Activated B cell treated with CpG ODN at 0.5 μM for 24 hours (primary cell): ENCODE data around the gene ANO1. TPM values are rescaled to one million over a fixed set of nuclear protein-coding genes. Genes with fewer than 3 reads are reported as not detected.
A peak's percentile ranks its signal among the peaks of the same experiment; 100 is the strongest.

Experiments used
- ATAC-seq: fragments of 200-7000 bp; cut with Tn5 transposase; one replicate; pipeline ENCODE4 v1.10.0; 2021; ENCODE audit warnings: low read depth, mild to moderate bottlenecking, moderate library complexity
- CTCF ChIA-PET: fragments of 350-600 bp; sonication (Branson Sonifier 250); formaldehyde crosslinking; loops from one replicate; lab custom pipeline; 2021; ENCODE audit warnings: antibody characterized with exemption; lab: Charles Lee
- POLR2A ChIA-PET: fragments of 350-600 bp; sonication (Branson Sonifier 250); formaldehyde crosslinking; loops from one replicate; lab custom pipeline; 2021; ENCODE audit warnings: antibody characterized with exemption; lab: Charles Lee
- DNase-seq: peaks from one replicate; pipeline ENCODE4 v3.0.0; 2022
- H3K27ac Mint-ChIP-seq: one replicate; pipeline ENCODE4 v1.8.0; 2020; ENCODE audit warnings: mixed read lengths
- H3K27me3 Mint-ChIP-seq: one replicate; pipeline ENCODE4 v1.8.0; 2021; ENCODE audit warnings: mixed read lengths
- H3K36me3 Mint-ChIP-seq: one replicate; pipeline ENCODE4 v1.8.0; 2021; ENCODE audit warnings: low read depth, mixed read lengths
- H3K4me1 Mint-ChIP-seq: one replicate; pipeline ENCODE4 v1.8.0; 2021; ENCODE audit warnings: mixed read lengths
- H3K4me3 Mint-ChIP-seq: one replicate; pipeline ENCODE4 v1.8.0; 2020; ENCODE audit warnings: mild to moderate bottlenecking, mixed read lengths
- H3K9me3 Mint-ChIP-seq: one replicate; pipeline ENCODE4 v1.8.0; 2020; ENCODE audit warnings: mixed read lengths
- CTCF ChIP-seq: fragments of 200-600 bp; IDR thresholded peaks from one replicate; pipeline ENCODE4 v1.8.0; 2022; ENCODE audit warnings: antibody characterized with exemption, mild to moderate bottlenecking
- intact Hi-C: fragments of 100-400 bp; cut with micrococcal nuclease; formaldehyde crosslinking; loops from one replicate; pipeline ENCODE4 v1.15.1; 2024
- total RNA-seq: library from RNA; stranded (reverse); gene quantifications from 2 replicates; pipeline ENCODE4 v1.2.3, GENCODE V29; 2022

The ANO1 gene
- total RNA-seq, 1 donor from 2014 or later = not detected

GRCh38 chr11:70186420-70186819 is 108.3 kb downstream of the ANO1 start:
- Mint-ChIP-seq H3K9me3 (no peaks in the 10 kb centered on the region), H3K4me1 (no peaks in the 10 kb centered on the region), H3K27ac (no peak overlapping the region), H3K36me3 (no peaks in the 10 kb centered on the region), H3K27me3 (peaks cover 2% of the 10 kb centered on the region), H3K4me3 (no peak overlapping the region)
- intact Hi-C loops = no loop called here
- ChIA-PET CTCF (no interaction called here), POLR2A (no interaction called here)
- DNase-seq = no peak
- no peak for ATAC-seq
- no peak for TF ChIP-seq CTCF

- Mint-ChIP-seq H3K27me3 (peaks cover 2% of the 10 kb centered on the region), H3K9me3 (no peaks in the 10 kb centered on the region), H3K27ac (no peak overlapping the region), H3K36me3 (no peaks in the 10 kb centered on the region), H3K4me1 (no peaks in the 10 kb centered on the region), H3K4me3 (no peak overlapping the region)
- ATAC-seq (no peak), DNase-seq (no peak)
- intact Hi-C loops = no loop called here
- ChIA-PET CTCF (no interaction called here), POLR2A (no interaction called here)
- TF ChIP-seq CTCF = no peak
Observed at GRCh38 chr11:70186936-70187335, 108.8 kb downstream of the ANO1 start.

GRCh38 chr11:70187771-70188170 is 109.7 kb downstream of the ANO1 start:
- no peaks in the 10 kb centered on the region for H3K4me1 Mint-ChIP-seq
- H3K27ac Mint-ChIP-seq = no peak overlapping the region
- intact Hi-C loops = no loop called here
- H3K36me3 Mint-ChIP-seq = no peaks in the 10 kb centered on the region
- ATAC-seq = no peak
- DNase-seq = no peak
- H3K9me3 Mint-ChIP-seq = no peaks in the 10 kb centered on the region
- ChIA-PET POLR2A (no interaction called here), CTCF (no interaction called here)
- TF ChIP-seq CTCF = no peak
- no peak overlapping the region for H3K4me3 Mint-ChIP-seq
- H3K27me3 Mint-ChIP-seq = peaks cover 6% of the 10 kb centered on the region

- ChIA-PET CTCF (no interaction called here), POLR2A (no interaction called here)
- intact Hi-C loops = no loop called here
- H3K4me1 Mint-ChIP-seq = no peaks in the 10 kb centered on the region
- no peak for ATAC-seq
- no peak for DNase-seq
- no peaks in the 10 kb centered on the region for H3K36me3 Mint-ChIP-seq
- H3K27me3 Mint-ChIP-seq = peaks cover 4% of the 10 kb centered on the region
- H3K4me3 Mint-ChIP-seq = no peak overlapping the region
- no peak for TF ChIP-seq CTCF
- H3K9me3 Mint-ChIP-seq = no peaks in the 10 kb centered on the region
- no peak overlapping the region for H3K27ac Mint-ChIP-seq
Observed at GRCh38 chr11:70189622-70190021, 111.5 kb downstream of the ANO1 start.

- no peak for TF ChIP-seq CTCF
- no peaks in the 10 kb centered on the region for H3K9me3 Mint-ChIP-seq
- no peak overlapping the region for H3K27ac Mint-ChIP-seq
- ChIA-PET CTCF (no interaction called here), POLR2A (no interaction called here)
- H3K4me1 Mint-ChIP-seq = peaks cover 3% of the 10 kb centered on the region
- no peaks in the 10 kb centered on the region for H3K36me3 Mint-ChIP-seq
- peak; percentile 21 for ATAC-seq
- H3K27me3 Mint-ChIP-seq = peaks cover 7% of the 10 kb centered on the region
- DNase-seq = peak; percentile 24
- no peak overlapping the region for H3K4me3 Mint-ChIP-seq
- intact Hi-C loops = no loop called here
Observed at GRCh38 chr11:70191495-70192140, 113.5 kb downstream of the ANO1 start.
